HG03135 (cell line): ENCODE measurements around the gene ECHDC3.

Experiments used
- ATAC-seq: cut with Tn5 transposase; IDR thresholded peaks from one replicate; pipeline ENCODE4 v1.9.1; 2021; ENCODE audit warnings: mild to moderate bottlenecking, moderate library complexity; ENCODE audit not compliant: unreplicated experiment

Gene ECHDC3

GRCh38 chr10:11746883-11747539, 4.8 kb downstream of the ECHDC3 start:
- ATAC-seq = no peak

GRCh38 chr10:11748866-11749265, 6.7 kb downstream of the ECHDC3 start:
- ATAC-seq = no peak

- ATAC-seq = no peak
These were observed 8.2 kb downstream of the ECHDC3 start for GRCh38 chr10:11750420-11750819.

GRCh38 chr10:11754173-11754572, 12.0 kb downstream of the ECHDC3 start:
- no peak for ATAC-seq

GRCh38 chr10:11754620-11755019, 12.4 kb downstream of the ECHDC3 start:
- no peak for ATAC-seq

- ATAC-seq = no peak
These were observed 13.5 kb downstream of the ECHDC3 start for GRCh38 chr10:11755512-11756263.

GRCh38 chr10:11756766-11757315, 14.7 kb downstream of the ECHDC3 start:
- ATAC-seq = no peak

- ATAC-seq = no peak
These were observed 15.3 kb downstream of the ECHDC3 start for GRCh38 chr10:11757454-11757820.

GRCh38 chr10:11757821-11758463, 15.8 kb downstream of the ECHDC3 start:
- peak; percentile 96 for ATAC-seq

- no peak for ATAC-seq
These were observed 16.5 kb downstream of the ECHDC3 start for GRCh38 chr10:11758527-11759236.

GRCh38 chr10:11759347-11759746, 17.2 kb downstream of the ECHDC3 start:
- ATAC-seq = no peak

GRCh38 chr10:11760151-11760550, 18.0 kb downstream of the ECHDC3 start:
- ATAC-seq = no peak

GRCh38 chr10:11760861-11761260, 18.7 kb downstream of the ECHDC3 start:
- ATAC-seq = no peak

GRCh38 chr10:11761431-11761830, 19.2 kb downstream of the ECHDC3 start:
- no peak for ATAC-seq

- no peak for ATAC-seq
These were observed 20.7 kb downstream of the ECHDC3 start for GRCh38 chr10:11762706-11763500.

GRCh38 chr10:11763501-11763861, 21.3 kb downstream of the ECHDC3 start:
- no peak for ATAC-seq

GRCh38 chr10:11765141-11765540, 23.0 kb downstream of the ECHDC3 start:
- ATAC-seq = no peak

GRCh38 chr10:11772575-11773288, 30.6 kb downstream of the ECHDC3 start:
- no peak for ATAC-seq

- no peak for ATAC-seq
These were observed 31.7 kb downstream of the ECHDC3 start for GRCh38 chr10:11773761-11774441.
